HG03159 (cell line): ENCODE results near the gene NELL1.

Experiments
- ATAC-seq: cut with Tn5 transposase; IDR thresholded peaks from one replicate; pipeline ENCODE4 v1.9.1; 2021; ENCODE audit warnings: mild to moderate bottlenecking, moderate library complexity; ENCODE audit not compliant: unreplicated experiment

The NELL1 gene

GRCh38 chr11:21405422-21405821 is 736.0 kb downstream of the NELL1 start:
- ATAC-seq, result no peak

GRCh38 chr11:21410513-21410912 is 741.1 kb downstream of the NELL1 start:
- no peak for ATAC-seq

- ATAC-seq, result no peak
These were observed 741.7 kb downstream of the NELL1 start for GRCh38 chr11:21411104-21411503.

- no peak for ATAC-seq
These were observed 742.2 kb downstream of the NELL1 start for GRCh38 chr11:21411597-21411996.

GRCh38 chr11:21412652-21413383 is 743.4 kb downstream of the NELL1 start:
- ATAC-seq, result no peak

GRCh38 chr11:21414953-21415352 is 745.6 kb downstream of the NELL1 start:
- no peak for ATAC-seq

- no peak for ATAC-seq
These were observed 746.2 kb downstream of the NELL1 start for GRCh38 chr11:21415606-21416005.

- no peak for ATAC-seq
These were observed 752.4 kb downstream of the NELL1 start for GRCh38 chr11:21421711-21422329.

GRCh38 chr11:21426931-21427330 is 757.5 kb downstream of the NELL1 start:
- no peak for ATAC-seq

- no peak for ATAC-seq
These were observed 758.3 kb downstream of the NELL1 start for GRCh38 chr11:21427726-21428125.

- no peak for ATAC-seq
These were observed 759.4 kb downstream of the NELL1 start for GRCh38 chr11:21428796-21429195.

GRCh38 chr11:21429401-21429800 is 760.0 kb downstream of the NELL1 start:
- no peak for ATAC-seq

GRCh38 chr11:21430537-21430936 is 761.2 kb downstream of the NELL1 start:
- no peak for ATAC-seq

GRCh38 chr11:21446939-21447590 is 777.7 kb downstream of the NELL1 start:
- ATAC-seq, result peak; percentile 77

GRCh38 chr11:21447871-21448270 is 778.5 kb downstream of the NELL1 start:
- no peak for ATAC-seq

GRCh38 chr11:21456186-21456585 is 786.8 kb downstream of the NELL1 start:
- no peak for ATAC-seq

GRCh38 chr11:21460082-21460481 is 790.7 kb downstream of the NELL1 start:
- no peak for ATAC-seq

GRCh38 chr11:21461701-21462100 is 792.3 kb downstream of the NELL1 start:
- no peak for ATAC-seq

GRCh38 chr11:21464601-21465193 is 795.3 kb downstream of the NELL1 start:
- ATAC-seq, result peak; percentile 39

GRCh38 chr11:21465203-21465602 is 795.8 kb downstream of the NELL1 start:
- no peak for ATAC-seq

GRCh38 chr11:21465920-21466319 is 796.5 kb downstream of the NELL1 start:
- no peak for ATAC-seq

GRCh38 chr11:21470521-21470920 is 801.1 kb downstream of the NELL1 start:
- no peak for ATAC-seq
